Natural killer cell (primary cell): ENCODE results near the gene BEAN1. TPM values are rescaled to one million over a fixed set of nuclear protein-coding genes. Genes with fewer than 3 reads are reported as not detected.

Experiments used
- ATAC-seq, 3 donors: fragments of 150-1000 bp in 2 of 3; fragments of 200-7000 bp in 1 of 3; cut with Tn5 transposase; 1 replicate in 1 of 3; 2 replicates in 2 of 3; pipeline ENCODE4 v1.10.0; 2021; ENCODE audit warnings: mild to moderate bottlenecking in 2 of 3, moderate library complexity in 2 of 3
- DNase-seq, 2 donors: peaks; one replicate each; pipeline versions ENCODE4 v3.0.0 to v3.0.0-alpha.2; 2013 to 2021; ENCODE audit warnings: mixed read lengths in 1 of 2
- H3K27ac ChIP-seq: one replicate; pipeline ENCODE4 v1.5.1; 2013; ENCODE audit warnings: mild to moderate bottlenecking, low read length
- H3K27me3 ChIP-seq: one replicate; pipeline ENCODE4 v1.6.1; 2013; ENCODE audit warnings: low read length; ENCODE audit not compliant: control insufficient read depth, insufficient read depth
- H3K36me3 ChIP-seq: one replicate; pipeline ENCODE4 v1.6.1; 2013; ENCODE audit warnings: low read length; ENCODE audit not compliant: control insufficient read depth, insufficient read depth
- H3K4me1 ChIP-seq: one replicate; pipeline ENCODE4 v1.6.1; 2013; ENCODE audit warnings: low read length; ENCODE audit not compliant: control insufficient read depth, insufficient read depth
- H3K4me3 ChIP-seq: one replicate; pipeline ENCODE4 v1.5.1; 2013; ENCODE audit warnings: low read length
- H3K9me3 ChIP-seq: one replicate; pipeline ENCODE4 v1.6.1; 2013; ENCODE audit warnings: low read length; ENCODE audit not compliant: control insufficient read depth, insufficient read depth
- H3K27ac Mint-ChIP-seq, 2 donors: one replicate each; pipeline ENCODE4 v1.8.0; 2022; ENCODE audit warnings: mild to moderate bottlenecking in 2 of 2, mixed read lengths in 2 of 2, moderate library complexity in 1 of 2
- H3K27me3 Mint-ChIP-seq, 2 donors: one replicate each; pipeline ENCODE4 v1.8.0; 2022; ENCODE audit warnings: low read depth in 2 of 2, mixed read lengths in 2 of 2
- H3K36me3 Mint-ChIP-seq: one replicate; pipeline ENCODE4 v1.8.0; 2022; ENCODE audit warnings: mixed read lengths
- H3K4me1 Mint-ChIP-seq, 2 donors: one replicate each; pipeline ENCODE4 v1.8.0; 2022; ENCODE audit warnings: mixed read lengths in 2 of 2
- H3K4me3 Mint-ChIP-seq: one replicate; pipeline ENCODE4 v1.8.0; 2022; ENCODE audit warnings: mild to moderate bottlenecking, moderate library complexity, mixed read lengths
- H3K9me3 Mint-ChIP-seq, 2 donors: one replicate each; pipeline ENCODE4 v1.8.0; 2022; ENCODE audit warnings: mixed read lengths in 2 of 2
- CTCF ChIP-seq: fragments of 200-600 bp; IDR thresholded peaks from one replicate; pipeline ENCODE4 v1.8.0; 2022; ENCODE audit warnings: antibody characterized with exemption
- WGBS: methylation state at CpG from one replicate; pipeline ENCODE4 v1.1.7; 2013; ENCODE audit warnings: missing lambda C conversion rate; ENCODE audit not compliant: insufficient coverage; 5-methylcytosine and 5-hydroxymethylcytosine counted together
- intact Hi-C: fragments of 100-400 bp; cut with micrococcal nuclease; formaldehyde crosslinking; loops from one replicate; pipeline ENCODE4 v1.14.2; 2022
- total RNA-seq, 4 donors: library from RNA; stranded (reverse); fragments of 120-200 nt in 1 of 4; gene quantifications; one replicate each; pipeline versions ENCODE4 v1.2.3 to v1.2.4, GENCODE V29; 2013 to 2022

BEAN1 gene
- total RNA-seq, 3 donors from 2014 or later (not counting 1 experiment from before 2014, with no cell fraction given), result not detected

DNA sequence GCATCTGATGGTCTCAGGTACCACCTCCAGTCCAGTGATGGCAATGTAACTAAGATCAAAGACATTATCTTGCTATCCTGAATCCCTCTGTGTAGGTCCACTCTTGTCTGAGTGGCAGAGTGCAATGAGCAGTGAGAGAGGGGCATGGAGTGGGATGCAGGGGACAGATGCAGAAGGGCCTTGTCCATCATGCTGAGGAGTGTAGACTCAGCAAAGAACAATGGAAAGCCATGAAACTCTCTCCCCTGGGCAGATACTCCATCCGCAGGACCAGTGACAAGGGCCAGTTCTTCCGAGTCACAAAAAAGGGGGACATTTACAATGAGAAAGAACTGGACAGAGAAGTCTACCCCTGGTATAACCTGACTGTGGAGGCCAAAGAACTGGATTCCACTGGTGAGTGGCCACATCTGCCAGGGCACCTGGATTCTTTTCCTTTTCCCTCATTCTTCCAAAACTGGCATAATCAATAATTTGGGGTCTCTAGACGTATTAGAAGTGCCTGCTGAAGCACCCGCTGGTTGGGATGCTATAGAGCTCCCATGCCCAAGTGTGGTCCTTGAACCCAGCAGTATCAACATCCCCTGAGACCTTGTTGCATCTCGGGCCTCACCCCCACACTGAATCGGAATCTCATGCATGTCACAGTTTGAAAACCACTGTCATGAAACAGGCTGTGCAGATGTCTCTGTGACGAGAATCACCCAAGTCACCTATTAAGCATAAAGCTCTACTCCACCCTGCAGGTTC lies 31.1 kb upstream of the BEAN1 start:
- no peak overlapping the region for H3K4me3 Mint-ChIP-seq
- ATAC-seq (no peak), DNase-seq (no peak)
- H3K27me3 Mint-ChIP-seq, result peaks cover 11 to 17% of the 10 kb centered on the region in 2 donors
- H3K4me3 ChIP-seq, result no peak overlapping the region
- H3K27ac ChIP-seq, result no peak overlapping the region
- H3K36me3 ChIP-seq, result no peaks in the 10 kb centered on the region
- H3K36me3 Mint-ChIP-seq, result no peaks in the 10 kb centered on the region
- WGBS, result 96% methylated on average over 7 of the region's 7 CpGs
- no peak overlapping the region for H3K27ac Mint-ChIP-seq
- no peaks in the 10 kb centered on the region for H3K4me1 ChIP-seq
- intact Hi-C loops, result no loop called here
- TF ChIP-seq CTCF, result no peak
- no peaks in the 10 kb centered on the region for H3K27me3 ChIP-seq
- H3K4me1 Mint-ChIP-seq, result no peaks in the 10 kb centered on the region
- no peaks in the 10 kb centered on the region for H3K9me3 ChIP-seq
- H3K9me3 Mint-ChIP-seq, result no peaks in the 10 kb centered on the region

- no peaks in the 10 kb centered on the region for H3K36me3 ChIP-seq
- H3K9me3 ChIP-seq, result no peaks in the 10 kb centered on the region
- WGBS, result 82% methylated on average over 5 of the region's 5 CpGs
- no peak overlapping the region for H3K27ac Mint-ChIP-seq
- no peak overlapping the region for H3K27ac ChIP-seq
- no peaks in the 10 kb centered on the region for H3K36me3 Mint-ChIP-seq
- no peaks in the 10 kb centered on the region for H3K27me3 ChIP-seq
- peaks cover 11 to 17% of the 10 kb centered on the region in 2 donors for H3K27me3 Mint-ChIP-seq
- no peaks in the 10 kb centered on the region for H3K9me3 Mint-ChIP-seq
- no peaks in the 10 kb centered on the region for H3K4me1 Mint-ChIP-seq
- no peak overlapping the region for H3K4me3 Mint-ChIP-seq
- DNase-seq (no peak), ATAC-seq (no peak)
- no peaks in the 10 kb centered on the region for H3K4me1 ChIP-seq
- intact Hi-C loops, result no loop called here
- TF ChIP-seq CTCF, result no peak
- H3K4me3 ChIP-seq, result no peak overlapping the region
These were observed 29.2 kb upstream of the BEAN1 start for GRCh38 chr16:66397736-66398433.

GRCh38 chr16:66399031-66399430 lies 28.1 kb upstream of the BEAN1 start:
- no peaks in the 10 kb centered on the region for H3K36me3 ChIP-seq
- H3K9me3 ChIP-seq, result no peaks in the 10 kb centered on the region
- DNase-seq (no peak), ATAC-seq (no peak)
- Mint-ChIP-seq H3K27ac (no peak overlapping the region), H3K9me3 (no peaks in the 10 kb centered on the region), H3K36me3 (no peaks in the 10 kb centered on the region), H3K4me3 (no peak overlapping the region), H3K27me3 (peaks cover 11 to 17% of the 10 kb centered on the region in 2 donors), H3K4me1 (no peaks in the 10 kb centered on the region)
- H3K4me1 ChIP-seq, result no peaks in the 10 kb centered on the region
- WGBS, result 89% methylated on average over 3 of the region's 3 CpGs
- no peak overlapping the region for H3K4me3 ChIP-seq
- H3K27me3 ChIP-seq, result no peaks in the 10 kb centered on the region
- no peak for TF ChIP-seq CTCF
- no peak overlapping the region for H3K27ac ChIP-seq
- intact Hi-C loops, result no loop called here
